Breast epithelium (tissue), 4 donors: ENCODE data around the gene SUMF1. TPM values are rescaled to one million over a fixed set of nuclear protein-coding genes. Genes with fewer than 3 reads are reported as not detected.

Source experiments
- DNase-seq, 2 donors: peaks; one replicate each; pipeline ENCODE4 v3.0.0-alpha.2; 2019; ENCODE audit warnings: low spot score in 2 of 2
- H3K27ac ChIP-seq, 2 donors: fragments of 200-600 bp; sonication (generic) in 1 of 2; one replicate each; pipeline ENCODE4 v1.5.1; 2016 to 2019; ENCODE audit warnings: mild to moderate bottlenecking in 1 of 2
- H3K27me3 ChIP-seq, 2 donors: fragments of 200-600 bp; sonication (generic) in 1 of 2; one replicate each; pipeline versions ENCODE4 v1.5.1 to v1.6.0; 2017 to 2019; ENCODE audit warnings: control low read depth in 1 of 2, mild to moderate bottlenecking in 1 of 2
- H3K36me3 ChIP-seq: fragments of 200-600 bp; one replicate; pipeline ENCODE4 v1.5.1; 2019
- H3K4me1 ChIP-seq, 2 donors: fragments of 200-600 bp; sonication (generic); one replicate each; pipeline ENCODE4 v1.5.1; 2016 to 2019; ENCODE audit warnings: control low read depth in 1 of 2
- H3K4me3 ChIP-seq, 3 donors: fragments of 200-600 bp; sonication (generic); 1 replicate in 2 of 3; 2 replicates in 1 of 3; pipeline ENCODE4 v1.5.1; 2016 to 2019; ENCODE audit warnings: mild to moderate bottlenecking in 3 of 3, moderate library complexity in 2 of 3
- H3K9me3 ChIP-seq, 2 donors: fragments of 200-600 bp; sonication (generic) in 1 of 2; one replicate each; pipeline ENCODE4 v1.5.1; 2016 to 2019; ENCODE audit warnings: control low read depth in 1 of 2
- POLR2A ChIP-seq: fragments of 450-650 bp; IDR thresholded peaks from one replicate; pipeline ENCODE4 v1.6.1; 2016; ENCODE audit warnings: antibody characterized with exemption, mild to moderate bottlenecking, moderate library complexity
- POLR2AphosphoS5 ChIP-seq, 3 donors: sonication (generic); formaldehyde crosslinking; IDR thresholded peaks; one replicate each; pipeline ENCODE4 v1.6.1; 2017; ENCODE audit warnings: antibody characterized with exemption in 3 of 3
- intact Hi-C: fragments of 100-400 bp; cut with DNase I; formaldehyde crosslinking; loops from one replicate; pipeline ENCODE4 v1.15.1; 2023; ENCODE audit warnings: low total_unique reads
- total RNA-seq, 3 donors: library from RNA; depleted of rRNA; stranded (reverse); fragments of >200 nt; gene quantifications; one replicate each; pipeline ENCODE4 v1.1.0, GENCODE V29; 2016
- TF ChIP-seq, protein P1 (sequence below), 3 donors: fragments of 450-650 bp; IDR thresholded peaks; one replicate each; pipeline ENCODE4 v1.5.1; 2016 to 2017; ENCODE audit warnings: antibody characterized with exemption in 3 of 3, mild to moderate bottlenecking in 3 of 3, moderate library complexity in 3 of 3

The SUMF1 gene
- total RNA-seq, 3 donors from 2014 or later = 84.2 to 87.1 (median 84.9) TPM

GRCh38 chr3:4416961-4417360, 50.1 kb downstream of the SUMF1 start:
- Histone ChIP-seq H3K27me3 (no peaks in the 10 kb centered on the region), H3K4me3 (no peak overlapping the region), H3K9me3 (no peaks in the 10 kb centered on the region), H3K4me1 (no peaks in the 10 kb centered on the region), H3K36me3 (no peaks in the 10 kb centered on the region), H3K27ac (peak overlapping the region; percentile 19 to 62)
- peak; percentile 70 to 78 for DNase-seq
- TF ChIP-seq, protein P1, sequence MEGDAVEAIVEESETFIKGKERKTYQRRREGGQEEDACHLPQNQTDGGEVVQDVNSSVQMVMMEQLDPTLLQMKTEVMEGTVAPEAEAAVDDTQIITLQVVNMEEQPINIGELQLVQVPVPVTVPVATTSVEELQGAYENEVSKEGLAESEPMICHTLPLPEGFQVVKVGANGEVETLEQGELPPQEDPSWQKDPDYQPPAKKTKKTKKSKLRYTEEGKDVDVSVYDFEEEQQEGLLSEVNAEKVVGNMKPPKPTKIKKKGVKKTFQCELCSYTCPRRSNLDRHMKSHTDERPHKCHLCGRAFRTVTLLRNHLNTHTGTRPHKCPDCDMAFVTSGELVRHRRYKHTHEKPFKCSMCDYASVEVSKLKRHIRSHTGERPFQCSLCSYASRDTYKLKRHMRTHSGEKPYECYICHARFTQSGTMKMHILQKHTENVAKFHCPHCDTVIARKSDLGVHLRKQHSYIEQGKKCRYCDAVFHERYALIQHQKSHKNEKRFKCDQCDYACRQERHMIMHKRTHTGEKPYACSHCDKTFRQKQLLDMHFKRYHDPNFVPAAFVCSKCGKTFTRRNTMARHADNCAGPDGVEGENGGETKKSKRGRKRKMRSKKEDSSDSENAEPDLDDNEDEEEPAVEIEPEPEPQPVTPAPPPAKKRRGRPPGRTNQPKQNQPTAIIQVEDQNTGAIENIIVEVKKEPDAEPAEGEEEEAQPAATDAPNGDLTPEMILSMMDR (IDR thresholded peaks at IDR 0.05) = no peak
- TF ChIP-seq POLR2A = no peak
- no peak for TF ChIP-seq POLR2AphosphoS5 (IDR thresholded peaks at IDR 0.05)
- intact Hi-C loops = no loop called here

GRCh38 chr3:4416427-4416945, 50.6 kb downstream of the SUMF1 start:
- H3K4me3 ChIP-seq = no peak overlapping the region
- H3K36me3 ChIP-seq = no peaks in the 10 kb centered on the region
- no peak overlapping the region for H3K27ac ChIP-seq
- no peaks in the 10 kb centered on the region for H3K4me1 ChIP-seq
- DNase-seq = no peak
- H3K27me3 ChIP-seq = no peaks in the 10 kb centered on the region
- TF ChIP-seq POLR2A (no peak), POLR2AphosphoS5 (IDR thresholded peaks at IDR 0.05) (no peak)
- TF ChIP-seq, protein P1 (IDR thresholded peaks at IDR 0.05) = no peak
- H3K9me3 ChIP-seq = no peaks in the 10 kb centered on the region
- intact Hi-C loops = no loop called here

DNA sequence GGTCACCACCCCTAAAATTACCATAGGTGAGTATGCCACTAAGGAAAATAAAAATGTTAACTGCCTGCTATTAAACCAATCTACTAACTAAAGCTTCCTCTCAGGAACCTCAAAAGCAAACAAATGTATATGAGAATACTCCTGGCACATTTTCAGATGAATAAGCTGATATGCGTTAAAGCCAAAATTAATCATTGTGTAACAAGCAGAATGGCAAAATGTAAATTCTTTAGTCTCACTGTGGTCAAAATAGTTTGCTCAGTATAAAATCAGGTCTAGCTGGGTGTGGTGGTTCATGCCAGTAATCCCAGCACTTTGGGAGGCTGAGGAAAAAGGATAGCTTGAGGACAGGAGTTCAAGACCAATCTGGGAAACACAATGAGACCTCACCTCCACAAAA, 53.6 kb downstream of the SUMF1 start:
- TF ChIP-seq, protein P1 (IDR thresholded peaks at IDR 0.05) = no peak
- no peak for TF ChIP-seq POLR2A
- TF ChIP-seq POLR2AphosphoS5 (IDR thresholded peaks at IDR 0.05) = no peak
- no peaks in the 10 kb centered on the region for H3K9me3 ChIP-seq

DNA sequence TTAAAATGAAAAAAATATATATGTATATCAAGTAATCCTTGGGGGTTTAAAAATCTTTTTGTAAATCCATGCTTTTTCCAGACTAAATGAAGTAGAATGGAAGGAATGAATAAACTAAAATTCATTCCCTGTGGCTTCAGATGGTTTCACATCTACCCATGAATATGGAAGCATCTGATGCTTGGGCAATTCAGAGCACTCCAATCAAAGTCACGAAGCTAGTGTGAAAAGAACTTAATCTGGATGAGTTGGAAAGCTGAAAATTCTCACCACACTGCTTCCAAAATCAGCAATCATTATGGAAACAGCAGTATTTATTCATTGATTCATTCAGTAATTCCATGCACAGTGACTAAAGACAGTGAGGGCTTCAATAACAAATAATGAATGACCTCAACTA, 55.2 kb downstream of the SUMF1 start:
- Histone ChIP-seq H3K27me3 (no peaks in the 10 kb centered on the region), H3K4me1 (no peaks in the 10 kb centered on the region), H3K4me3 (no peak overlapping the region), H3K36me3 (no peaks in the 10 kb centered on the region), H3K27ac (no peak overlapping the region), H3K9me3 (no peaks in the 10 kb centered on the region)
- intact Hi-C loops = no loop called here
- DNase-seq = no peak
- TF ChIP-seq POLR2A = no peak
- no peak for TF ChIP-seq POLR2AphosphoS5 (IDR thresholded peaks at IDR 0.05)
- TF ChIP-seq, protein P1 (IDR thresholded peaks at IDR 0.05) = no peak

More for the DNA sequence above, 53.6 kb downstream of the SUMF1 start:
- intact Hi-C loops = no loop called here
- Histone ChIP-seq H3K27ac (no peak overlapping the region), H3K4me3 (no peak overlapping the region), H3K4me1 (no peaks in the 10 kb centered on the region), H3K27me3 (no peaks in the 10 kb centered on the region), H3K36me3 (no peaks in the 10 kb centered on the region)
- no peak for DNase-seq

- no peak overlapping the region for H3K4me3 ChIP-seq
- H3K4me1 ChIP-seq = no peaks in the 10 kb centered on the region
- no peak overlapping the region for H3K27ac ChIP-seq
- intact Hi-C loops = no loop called here
- no peak for TF ChIP-seq POLR2AphosphoS5 (IDR thresholded peaks at IDR 0.05)
- TF ChIP-seq POLR2A = no peak
- TF ChIP-seq, protein P1 (IDR thresholded peaks at IDR 0.05) = no peak
- no peaks in the 10 kb centered on the region for H3K36me3 ChIP-seq
- H3K9me3 ChIP-seq = no peaks in the 10 kb centered on the region
- H3K27me3 ChIP-seq = no peaks in the 10 kb centered on the region
- DNase-seq = no peak
Measured at GRCh38 chr3:4411236-4411635, 55.8 kb downstream of the SUMF1 start.
